Measurements from ENCODE around the gene ERBIN. TPM values are rescaled to one million over a fixed set of nuclear protein-coding genes. Genes with fewer than 3 reads are reported as not detected.

Gene ERBIN
- total RNA-seq, 1 experiment from 2014 or later, result 38.9 TPM

DNA sequence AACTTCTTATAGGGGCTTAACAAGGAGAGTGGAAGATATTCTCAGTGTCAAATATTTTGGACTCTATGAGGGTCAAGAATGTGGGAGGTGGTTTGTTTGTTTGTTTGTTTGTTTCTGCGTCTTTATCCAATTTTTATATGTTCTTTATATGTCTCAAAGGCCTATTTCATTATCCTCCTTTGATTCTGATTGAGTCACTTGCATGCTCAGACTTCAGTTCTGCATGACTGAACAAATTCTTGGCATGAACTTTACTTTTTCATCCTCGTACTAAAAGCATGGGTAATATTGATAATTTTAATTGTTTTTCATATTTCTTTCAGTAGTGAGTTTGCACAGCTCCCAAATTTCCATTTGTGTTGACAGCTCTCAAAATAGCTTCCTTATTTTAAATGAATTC, 19.2 kb upstream of the ERBIN start:
- no TSS peak for BruUV-seq (replicated peaks)
- ChIA-PET CTCF (no interaction called here), POLR2A (ENCODE audit: unreplicated experiment) (interaction anchor here (0.7 kb wide), 1 partner anchor 1160 kb away, joined by 4 read pairs; no protein-coding TSS in a partner anchor)
- no peaks in the 10 kb centered on the region for H4K20me1 ChIP-seq (ENCODE audit: low read length)
- H3K9me2 ChIP-seq (replicated peaks; ENCODE audit: low read length), result no peaks in the 10 kb centered on the region
- no peaks in the 10 kb centered on the region for H3F3A ChIP-seq (ENCODE audit: low read length, unreplicated experiment)
- H3K4me3 ChIP-seq (ENCODE audit: low read length), result no peak overlapping the region
- H3K4me1 ChIP-seq (ENCODE audit: insufficient read depth, low read length), result no peaks in the 10 kb centered on the region; the same call in 1 of the 2 replicates
- H2AFZ ChIP-seq (ENCODE audit: low read length), result no peak overlapping the region
- H3K9ac ChIP-seq (ENCODE audit: low read length), result no peak overlapping the region
- ATAC-seq (peak; percentile 31; the same call in 1 of the 2 replicates), DNase-seq (peak; percentile 59)
- H3K9me3 ChIP-seq (ENCODE audit: low read length), result no peaks in the 10 kb centered on the region
- no peaks in the 10 kb centered on the region for H3K36me3 ChIP-seq (ENCODE audit: low read depth, low read length)
- no peaks in the 10 kb centered on the region for H3K79me2 ChIP-seq (ENCODE audit: low read length)
- no peak overlapping the region for H3K27ac ChIP-seq (ENCODE audit: low read length)
- no peak overlapping the region for H3K4me2 ChIP-seq (ENCODE audit: low read length)
- no peaks in the 10 kb centered on the region for H3K27me3 ChIP-seq (ENCODE audit: low read length)
- TF ChIP-seq, protein P1, sequence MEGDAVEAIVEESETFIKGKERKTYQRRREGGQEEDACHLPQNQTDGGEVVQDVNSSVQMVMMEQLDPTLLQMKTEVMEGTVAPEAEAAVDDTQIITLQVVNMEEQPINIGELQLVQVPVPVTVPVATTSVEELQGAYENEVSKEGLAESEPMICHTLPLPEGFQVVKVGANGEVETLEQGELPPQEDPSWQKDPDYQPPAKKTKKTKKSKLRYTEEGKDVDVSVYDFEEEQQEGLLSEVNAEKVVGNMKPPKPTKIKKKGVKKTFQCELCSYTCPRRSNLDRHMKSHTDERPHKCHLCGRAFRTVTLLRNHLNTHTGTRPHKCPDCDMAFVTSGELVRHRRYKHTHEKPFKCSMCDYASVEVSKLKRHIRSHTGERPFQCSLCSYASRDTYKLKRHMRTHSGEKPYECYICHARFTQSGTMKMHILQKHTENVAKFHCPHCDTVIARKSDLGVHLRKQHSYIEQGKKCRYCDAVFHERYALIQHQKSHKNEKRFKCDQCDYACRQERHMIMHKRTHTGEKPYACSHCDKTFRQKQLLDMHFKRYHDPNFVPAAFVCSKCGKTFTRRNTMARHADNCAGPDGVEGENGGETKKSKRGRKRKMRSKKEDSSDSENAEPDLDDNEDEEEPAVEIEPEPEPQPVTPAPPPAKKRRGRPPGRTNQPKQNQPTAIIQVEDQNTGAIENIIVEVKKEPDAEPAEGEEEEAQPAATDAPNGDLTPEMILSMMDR (conservative IDR thresholded peaks at IDR 0.05; ENCODE audit: low read depth, low read length), result no peak
- TF ChIP-seq EZH2 (IDR thresholded peaks at IDR 0.05; ENCODE audit: low read length, unreplicated experiment) (no peak), EZH2phosphoT487 (IDR thresholded peaks at IDR 0.05; ENCODE audit: borderline replicate concordance, low read length) (no peak)
- intact Hi-C loops (cut with micrococcal nuclease), result no loop called here

DNA sequence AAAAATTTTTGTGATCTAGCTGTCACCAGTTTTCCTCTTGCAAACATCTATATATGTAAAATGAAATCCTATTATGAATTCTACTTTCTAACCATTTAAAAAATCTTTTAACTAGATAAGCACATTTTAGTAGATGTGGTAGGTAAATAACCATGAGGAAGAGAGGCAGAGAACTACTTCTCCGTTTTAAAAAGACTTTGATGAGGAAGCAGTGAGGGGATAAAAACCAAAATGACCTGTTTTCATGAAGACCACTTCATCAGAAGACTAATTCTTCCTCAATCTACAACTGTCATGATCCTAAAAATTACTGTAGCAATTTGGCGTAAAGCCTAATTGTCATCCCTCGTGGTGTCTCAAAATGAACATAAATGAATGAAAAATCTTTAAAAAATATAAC, 15.7 kb upstream of the ERBIN start:
- H3K36me3 ChIP-seq (ENCODE audit: low read depth, low read length), result no peaks in the 10 kb centered on the region
- no peak overlapping the region for H3K4me3 ChIP-seq (ENCODE audit: low read length)
- no peak for ATAC-seq
- no peaks in the 10 kb centered on the region for H3K79me2 ChIP-seq (ENCODE audit: low read length)
- TF ChIP-seq, protein P1 (conservative IDR thresholded peaks at IDR 0.05; ENCODE audit: low read depth, low read length), result no peak
- TF ChIP-seq EZH2 (IDR thresholded peaks at IDR 0.05; ENCODE audit: low read length, unreplicated experiment), result no peak
- TF ChIP-seq EZH2phosphoT487 (IDR thresholded peaks at IDR 0.05; ENCODE audit: borderline replicate concordance, low read length), result no peak
- H3F3A ChIP-seq (ENCODE audit: low read length, unreplicated experiment), result no peaks in the 10 kb centered on the region
- no peaks in the 10 kb centered on the region for H3K9me3 ChIP-seq (ENCODE audit: low read length)
- H3K27me3 ChIP-seq (ENCODE audit: low read length), result no peaks in the 10 kb centered on the region
- no TSS peak for BruUV-seq (replicated peaks)
- intact Hi-C loops (cut with micrococcal nuclease), result no loop called here
- no peak overlapping the region for H3K27ac ChIP-seq (ENCODE audit: low read length)
- no peaks in the 10 kb centered on the region for H4K20me1 ChIP-seq (ENCODE audit: low read length)
- no peaks in the 10 kb centered on the region; the same call in 1 of the 2 replicates for H3K4me1 ChIP-seq (ENCODE audit: insufficient read depth, low read length)
- H3K9me2 ChIP-seq (replicated peaks; ENCODE audit: low read length), result no peaks in the 10 kb centered on the region
- POLR2A ChIA-PET (ENCODE audit: unreplicated experiment), result no interaction called here
- DNase-seq, result no peak
- no peak overlapping the region for H3K9ac ChIP-seq (ENCODE audit: low read length)
- H3K4me2 ChIP-seq (ENCODE audit: low read length), result no peak overlapping the region
- CTCF ChIA-PET, result no interaction called here
- H2AFZ ChIP-seq (ENCODE audit: low read length), result no peak overlapping the region

DNA sequence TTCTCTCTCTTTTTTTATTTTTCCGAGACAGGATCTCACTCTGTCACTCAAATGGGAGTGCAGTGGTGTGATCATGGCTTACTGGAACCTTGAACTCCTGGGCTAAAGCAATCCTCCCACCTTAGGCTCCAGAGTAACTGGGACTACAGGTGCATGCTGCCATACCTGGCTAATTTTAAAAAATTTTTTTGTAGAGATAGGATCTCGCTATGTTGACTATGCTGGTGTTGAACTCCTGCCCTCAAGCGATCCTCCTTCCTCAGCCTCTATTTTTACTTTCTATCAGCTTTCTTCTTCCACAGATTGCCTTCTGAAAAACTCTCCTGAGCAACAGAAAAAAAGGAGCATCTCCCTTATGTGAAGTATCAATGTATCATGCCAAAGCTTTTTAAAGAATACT, 14.1 kb upstream of the ERBIN start:
- Histone ChIP-seq H3K36me3 (ENCODE audit: low read depth, low read length) (no peaks in the 10 kb centered on the region), H3K27me3 (ENCODE audit: low read length) (no peaks in the 10 kb centered on the region), H3K27ac (ENCODE audit: low read length) (no peak overlapping the region), H3K9me2 (replicated peaks; ENCODE audit: low read length) (no peaks in the 10 kb centered on the region), H3K9me3 (ENCODE audit: low read length) (no peaks in the 10 kb centered on the region), H4K20me1 (ENCODE audit: low read length) (no peaks in the 10 kb centered on the region), H2AFZ (ENCODE audit: low read length) (no peak overlapping the region), H3K4me1 (ENCODE audit: insufficient read depth, low read length) (no peaks in the 10 kb centered on the region; the same call in 1 of the 2 replicates), H3K4me3 (ENCODE audit: low read length) (no peak overlapping the region), H3K9ac (ENCODE audit: low read length) (no peak overlapping the region), H3F3A (ENCODE audit: low read length, unreplicated experiment) (no peaks in the 10 kb centered on the region), H3K79me2 (ENCODE audit: low read length) (no peaks in the 10 kb centered on the region), H3K4me2 (ENCODE audit: low read length) (no peak overlapping the region)
- ATAC-seq (no peak), DNase-seq (no peak)
- no TSS peak for BruUV-seq (replicated peaks)
- intact Hi-C loops (cut with micrococcal nuclease), result no loop called here
- ChIA-PET POLR2A (ENCODE audit: unreplicated experiment) (no interaction called here), CTCF (no interaction called here)
- TF ChIP-seq, protein P1 (conservative IDR thresholded peaks at IDR 0.05; ENCODE audit: low read depth, low read length), result no peak
- TF ChIP-seq EZH2phosphoT487 (IDR thresholded peaks at IDR 0.05; ENCODE audit: borderline replicate concordance, low read length) (no peak), EZH2 (IDR thresholded peaks at IDR 0.05; ENCODE audit: low read length, unreplicated experiment) (no peak)

All from PC-3 (cell line).